SK-N-SH treated with all-trans-retinoic acid at 6 μM for 48 hours (cell line): Measurements from ENCODE around the gene SYTL2.

Experiments used
- ATAC-seq: fragments of 200-7000 bp; cut with Tn5 transposase; 3 replicates; pipeline ENCODE4 v1.9.1; 2020; ENCODE audit warnings: mild to moderate bottlenecking, moderate library complexity
- ARNTL ChIP-seq: fragments of 450-650 bp; formaldehyde crosslinking; IDR thresholded peaks from 2 replicates; pipeline ENCODE4 v1.5.0; 2020; ENCODE audit warnings: low read depth, mild to moderate bottlenecking, moderate library complexity, borderline replicate concordance
- BACH2 ChIP-seq: fragments of 250-450 bp; sonication (Bioruptor Pico); IDR thresholded peaks from 2 replicates; pipeline ENCODE4 v1.9.0; 2021; ENCODE audit warnings: mild to moderate bottlenecking, borderline replicate concordance
- CSDC2 ChIP-seq: fragments of 250-450 bp; sonication (Bioruptor Pico); IDR thresholded peaks from 2 replicates; pipeline ENCODE4 v1.5.0; 2020; ENCODE audit warnings: mild to moderate bottlenecking, moderate library complexity
- ESRRG ChIP-seq: fragments of 250-450 bp; sonication (Bioruptor Pico); IDR thresholded peaks from 2 replicates; pipeline ENCODE4 v1.6.1; 2021; ENCODE audit warnings: mild to moderate bottlenecking
- GLIS3 ChIP-seq: fragments of 250-450 bp; sonication (Bioruptor Pico); IDR thresholded peaks from 2 replicates; pipeline ENCODE4 v1.5.0; 2020; ENCODE audit warnings: mild to moderate bottlenecking, moderate library complexity
- ISL1 ChIP-seq: fragments of 250-450 bp; sonication (Bioruptor Pico); IDR thresholded peaks from 2 replicates; pipeline ENCODE4 v2.1.2; 2022; ENCODE audit warnings: mild to moderate bottlenecking, moderate library complexity
- OSR1 ChIP-seq: fragments of 250-450 bp; sonication (Bioruptor Pico); IDR thresholded peaks from 2 replicates; pipeline ENCODE4 v1.8.0; 2022; ENCODE audit warnings: moderate library complexity, mild to moderate bottlenecking, inconsistent platforms
- PPARA ChIP-seq: fragments of 250-450 bp; sonication (Bioruptor Pico); IDR thresholded peaks from 2 replicates; pipeline ENCODE4 v1.5.0; 2020; ENCODE audit warnings: mild to moderate bottlenecking, borderline replicate concordance
- SNAI2 ChIP-seq: fragments of 250-450 bp; sonication (Bioruptor Pico); IDR thresholded peaks from 2 replicates; pipeline ENCODE4 v1.5.0; 2020; ENCODE audit warnings: mild to moderate bottlenecking, moderate library complexity
- TOX ChIP-seq: fragments of 250-450 bp; sonication (Bioruptor Pico); IDR thresholded peaks from 2 replicates; pipeline ENCODE4 v1.8.0; 2021; ENCODE audit warnings: mild to moderate bottlenecking, moderate library complexity, borderline replicate concordance
- ZC3H10 ChIP-seq: fragments of 250-450 bp; sonication (Bioruptor Pico); IDR thresholded peaks from 2 replicates; pipeline ENCODE4 v1.5.1; 2021; ENCODE audit warnings: mild to moderate bottlenecking, moderate library complexity
- ZFP3 ChIP-seq: fragments of 250-450 bp; sonication (Bioruptor Pico); IDR thresholded peaks from 2 replicates; pipeline ENCODE4 v1.5.0; 2020; ENCODE audit warnings: mild to moderate bottlenecking, moderate library complexity
- ZNF565 ChIP-seq: fragments of 450-650 bp; formaldehyde crosslinking; conservative IDR thresholded peaks from 2 replicates; pipeline ENCODE4 v1.5.0; 2020; ENCODE audit warnings: low read depth, mild to moderate bottlenecking, moderate library complexity
- ZNF70 ChIP-seq: fragments of 450-650 bp; formaldehyde crosslinking; IDR thresholded peaks from 2 replicates; pipeline ENCODE4 v1.5.0; 2020; ENCODE audit warnings: mild to moderate bottlenecking, moderate library complexity
- ZNF8 ChIP-seq: fragments of 450-650 bp; formaldehyde crosslinking; IDR thresholded peaks from 2 replicates; pipeline ENCODE4 v1.5.0; 2020; ENCODE audit warnings: mild to moderate bottlenecking, moderate library complexity
- TF ChIP-seq, protein P1 (sequence below): fragments of 250-450 bp; sonication (Bioruptor Pico); IDR thresholded peaks from 2 replicates; pipeline ENCODE4 v1.5.1; 2021; ENCODE audit warnings: mild to moderate bottlenecking, moderate library complexity
- TF ChIP-seq, protein P2 (sequence below): fragments of 250-450 bp; sonication (Bioruptor Pico); IDR thresholded peaks from 2 replicates; pipeline ENCODE4 v1.5.0; 2020; ENCODE audit warnings: mild to moderate bottlenecking, moderate library complexity
- TF ChIP-seq, protein P3 (sequence below): fragments of 250-450 bp; sonication (Bioruptor Pico); IDR thresholded peaks from 2 replicates; pipeline ENCODE4 v1.8.0; 2020; ENCODE audit warnings: mild to moderate bottlenecking, moderate library complexity, borderline replicate concordance
- TF ChIP-seq, protein P4 (sequence below): fragments of 250-450 bp; sonication (Bioruptor Pico); IDR thresholded peaks from 2 replicates; pipeline ENCODE4 v1.8.0; 2021; ENCODE audit warnings: low read depth, mild to moderate bottlenecking, moderate library complexity, borderline replicate concordance
- TF ChIP-seq, protein P5 (sequence below): fragments of 250-450 bp; sonication (Bioruptor Pico); IDR thresholded peaks from 2 replicates; pipeline ENCODE4 v1.5.1; 2020; ENCODE audit warnings: low read depth, mild to moderate bottlenecking, moderate library complexity

SYTL2 gene

DNA sequence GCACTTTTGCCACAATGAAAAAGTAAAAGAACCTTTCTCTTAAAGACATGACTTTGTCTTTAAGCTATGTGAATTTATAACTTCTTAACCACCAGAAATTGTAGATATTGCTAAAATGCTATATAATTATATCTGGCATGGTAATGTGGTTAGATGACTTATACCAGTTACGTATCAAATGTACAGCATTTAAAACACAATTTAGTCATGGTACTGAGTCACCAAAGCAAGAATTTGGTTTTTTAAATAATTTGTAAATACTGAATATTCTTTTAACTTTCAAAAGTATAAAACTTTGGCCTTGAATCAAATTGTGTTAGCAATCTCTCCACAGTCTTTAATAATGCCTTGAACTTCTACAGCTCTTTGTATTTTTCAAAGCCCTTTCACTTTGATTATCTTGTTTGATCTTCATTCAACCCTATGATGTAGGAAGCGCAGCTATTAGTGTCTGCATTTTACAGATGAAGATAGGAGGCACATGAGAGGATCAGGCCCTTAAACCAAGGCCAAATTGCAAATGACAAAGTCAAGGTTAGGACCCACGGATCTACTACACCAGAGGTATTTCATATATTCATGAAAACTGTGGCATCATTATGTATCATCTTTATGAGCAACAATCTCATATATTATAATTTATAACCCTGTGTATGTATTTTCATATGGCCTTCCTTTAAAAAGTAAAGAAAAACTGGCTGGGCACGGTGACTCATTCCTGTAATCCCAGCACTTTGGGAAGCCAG, 4.4 kb upstream of the SYTL2 start:
- ATAC-seq: peak; percentile 60
- TF ChIP-seq ESRRG (CRISPR knock-in tag) (no peak), TOX (peak; percentile 82; the same call in 1 of the 2 replicates), PPARA (CRISPR knock-in tag) (no peak), ZFP3 (CRISPR knock-in tag) (peak; percentile 61; the same call in 1 of the 2 replicates), CSDC2 (CRISPR knock-in tag) (no peak), ISL1 (CRISPR knock-in tag) (peak; percentile 54; the same call in 1 of the 2 replicates), ZC3H10 (0 out of 2 replicates have a peak, but pooled peaks have one; percentile 24), OSR1 (CRISPR knock-in tag) (no peak), ZNF70 (no peak)
- TF ChIP-seq, protein P1, sequence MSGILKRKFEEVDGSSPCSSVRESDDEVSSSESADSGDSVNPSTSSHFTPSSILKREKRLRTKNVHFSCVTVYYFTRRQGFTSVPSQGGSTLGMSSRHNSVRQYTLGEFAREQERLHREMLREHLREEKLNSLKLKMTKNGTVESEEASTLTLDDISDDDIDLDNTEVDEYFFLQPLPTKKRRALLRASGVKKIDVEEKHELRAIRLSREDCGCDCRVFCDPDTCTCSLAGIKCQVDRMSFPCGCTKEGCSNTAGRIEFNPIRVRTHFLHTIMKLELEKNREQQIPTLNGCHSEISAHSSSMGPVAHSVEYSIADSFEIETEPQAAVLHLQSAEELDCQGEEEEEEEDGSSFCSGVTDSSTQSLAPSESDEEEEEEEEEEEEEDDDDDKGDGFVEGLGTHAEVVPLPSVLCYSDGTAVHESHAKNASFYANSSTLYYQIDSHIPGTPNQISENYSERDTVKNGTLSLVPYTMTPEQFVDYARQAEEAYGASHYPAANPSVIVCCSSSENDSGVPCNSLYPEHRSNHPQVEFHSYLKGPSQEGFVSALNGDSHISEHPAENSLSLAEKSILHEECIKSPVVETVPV (CRISPR knock-in tag): no peak
- TF ChIP-seq, protein P2, sequence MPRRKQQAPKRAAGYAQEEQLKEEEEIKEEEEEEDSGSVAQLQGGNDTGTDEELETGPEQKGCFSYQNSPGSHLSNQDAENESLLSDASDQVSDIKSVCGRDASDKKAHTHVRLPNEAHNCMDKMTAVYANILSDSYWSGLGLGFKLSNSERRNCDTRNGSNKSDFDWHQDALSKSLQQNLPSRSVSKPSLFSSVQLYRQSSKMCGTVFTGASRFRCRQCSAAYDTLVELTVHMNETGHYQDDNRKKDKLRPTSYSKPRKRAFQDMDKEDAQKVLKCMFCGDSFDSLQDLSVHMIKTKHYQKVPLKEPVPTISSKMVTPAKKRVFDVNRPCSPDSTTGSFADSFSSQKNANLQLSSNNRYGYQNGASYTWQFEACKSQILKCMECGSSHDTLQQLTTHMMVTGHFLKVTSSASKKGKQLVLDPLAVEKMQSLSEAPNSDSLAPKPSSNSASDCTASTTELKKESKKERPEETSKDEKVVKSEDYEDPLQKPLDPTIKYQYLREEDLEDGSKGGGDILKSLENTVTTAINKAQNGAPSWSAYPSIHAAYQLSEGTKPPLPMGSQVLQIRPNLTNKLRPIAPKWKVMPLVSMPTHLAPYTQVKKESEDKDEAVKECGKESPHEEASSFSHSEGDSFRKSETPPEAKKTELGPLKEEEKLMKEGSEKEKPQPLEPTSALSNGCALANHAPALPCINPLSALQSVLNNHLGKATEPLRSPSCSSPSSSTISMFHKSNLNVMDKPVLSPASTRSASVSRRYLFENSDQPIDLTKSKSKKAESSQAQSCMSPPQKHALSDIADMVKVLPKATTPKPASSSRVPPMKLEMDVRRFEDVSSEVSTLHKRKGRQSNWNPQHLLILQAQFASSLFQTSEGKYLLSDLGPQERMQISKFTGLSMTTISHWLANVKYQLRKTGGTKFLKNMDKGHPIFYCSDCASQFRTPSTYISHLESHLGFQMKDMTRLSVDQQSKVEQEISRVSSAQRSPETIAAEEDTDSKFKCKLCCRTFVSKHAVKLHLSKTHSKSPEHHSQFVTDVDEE (CRISPR knock-in tag): no peak
- TF ChIP-seq, protein P3, sequence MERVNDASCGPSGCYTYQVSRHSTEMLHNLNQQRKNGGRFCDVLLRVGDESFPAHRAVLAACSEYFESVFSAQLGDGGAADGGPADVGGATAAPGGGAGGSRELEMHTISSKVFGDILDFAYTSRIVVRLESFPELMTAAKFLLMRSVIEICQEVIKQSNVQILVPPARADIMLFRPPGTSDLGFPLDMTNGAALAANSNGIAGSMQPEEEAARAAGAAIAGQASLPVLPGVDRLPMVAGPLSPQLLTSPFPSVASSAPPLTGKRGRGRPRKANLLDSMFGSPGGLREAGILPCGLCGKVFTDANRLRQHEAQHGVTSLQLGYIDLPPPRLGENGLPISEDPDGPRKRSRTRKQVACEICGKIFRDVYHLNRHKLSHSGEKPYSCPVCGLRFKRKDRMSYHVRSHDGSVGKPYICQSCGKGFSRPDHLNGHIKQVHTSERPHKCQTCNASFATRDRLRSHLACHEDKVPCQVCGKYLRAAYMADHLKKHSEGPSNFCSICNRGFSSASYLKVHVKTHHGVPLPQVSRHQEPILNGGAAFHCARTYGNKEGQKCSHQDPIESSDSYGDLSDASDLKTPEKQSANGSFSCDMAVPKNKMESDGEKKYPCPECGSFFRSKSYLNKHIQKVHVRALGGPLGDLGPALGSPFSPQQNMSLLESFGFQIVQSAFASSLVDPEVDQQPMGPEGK: peak; percentile 29; the same call in 1 of the 2 replicates

DNA sequence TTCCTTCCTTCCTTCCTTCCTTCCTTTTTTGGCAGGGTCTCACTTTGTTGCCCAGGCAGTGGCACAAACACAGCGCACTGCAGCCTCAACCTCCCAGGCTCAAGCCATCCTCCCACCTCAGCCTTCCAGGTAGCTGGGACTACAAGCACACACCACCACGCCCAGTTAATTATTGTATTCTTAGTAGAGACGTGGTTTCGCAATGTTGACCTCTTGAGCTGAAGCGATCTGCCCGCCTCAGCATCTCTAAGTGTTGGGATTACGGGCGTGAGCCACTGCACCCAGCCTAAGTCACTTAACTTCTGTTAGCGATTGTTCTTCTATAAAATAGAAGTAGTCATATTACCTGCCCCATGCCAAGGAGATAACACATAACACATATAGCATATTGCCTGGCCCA, 2.8 kb upstream of the SYTL2 start:
- no peak for ATAC-seq
- no peak for TF ChIP-seq ESRRG (CRISPR knock-in tag)
- no peak for TF ChIP-seq ISL1 (CRISPR knock-in tag)
- TF ChIP-seq ZNF70: no peak
- TF ChIP-seq, protein P1 (CRISPR knock-in tag): no peak
- TF ChIP-seq PPARA (CRISPR knock-in tag): no peak
- TF ChIP-seq, protein P2 (CRISPR knock-in tag): no peak
- no peak for TF ChIP-seq BACH2
- no peak for TF ChIP-seq GLIS3 (CRISPR knock-in tag)
- TF ChIP-seq, protein P3: no peak
- TF ChIP-seq ZNF565: no peak
- no peak for TF ChIP-seq ZC3H10
- no peak for TF ChIP-seq ZNF8 (CRISPR knock-in tag)
- TF ChIP-seq, protein P4, sequence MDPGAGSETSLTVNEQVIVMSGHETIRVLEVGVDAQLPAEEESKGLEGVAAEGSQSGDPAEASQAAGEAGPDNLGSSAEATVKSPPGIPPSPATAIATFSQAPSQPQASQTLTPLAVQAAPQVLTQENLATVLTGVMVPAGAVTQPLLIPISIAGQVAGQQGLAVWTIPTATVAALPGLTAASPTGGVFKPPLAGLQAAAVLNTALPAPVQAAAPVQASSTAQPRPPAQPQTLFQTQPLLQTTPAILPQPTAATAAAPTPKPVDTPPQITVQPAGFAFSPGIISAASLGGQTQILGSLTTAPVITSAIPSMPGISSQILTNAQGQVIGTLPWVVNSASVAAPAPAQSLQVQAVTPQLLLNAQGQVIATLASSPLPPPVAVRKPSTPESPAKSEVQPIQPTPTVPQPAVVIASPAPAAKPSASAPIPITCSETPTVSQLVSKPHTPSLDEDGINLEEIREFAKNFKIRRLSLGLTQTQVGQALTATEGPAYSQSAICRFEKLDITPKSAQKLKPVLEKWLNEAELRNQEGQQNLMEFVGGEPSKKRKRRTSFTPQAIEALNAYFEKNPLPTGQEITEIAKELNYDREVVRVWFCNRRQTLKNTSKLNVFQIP (CRISPR knock-in tag): no peak
- TF ChIP-seq OSR1 (CRISPR knock-in tag): no peak
- TF ChIP-seq ARNTL: no peak
- TF ChIP-seq, protein P5, sequence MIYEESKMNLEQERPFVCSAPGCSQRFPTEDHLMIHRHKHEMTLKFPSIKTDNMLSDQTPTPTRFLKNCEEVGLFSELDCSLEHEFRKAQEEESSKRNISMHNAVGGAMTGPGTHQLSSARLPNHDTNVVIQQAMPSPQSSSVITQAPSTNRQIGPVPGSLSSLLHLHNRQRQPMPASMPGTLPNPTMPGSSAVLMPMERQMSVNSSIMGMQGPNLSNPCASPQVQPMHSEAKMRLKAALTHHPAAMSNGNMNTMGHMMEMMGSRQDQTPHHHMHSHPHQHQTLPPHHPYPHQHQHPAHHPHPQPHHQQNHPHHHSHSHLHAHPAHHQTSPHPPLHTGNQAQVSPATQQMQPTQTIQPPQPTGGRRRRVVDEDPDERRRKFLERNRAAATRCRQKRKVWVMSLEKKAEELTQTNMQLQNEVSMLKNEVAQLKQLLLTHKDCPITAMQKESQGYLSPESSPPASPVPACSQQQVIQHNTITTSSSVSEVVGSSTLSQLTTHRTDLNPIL: no peak
- no peak for TF ChIP-seq ZFP3 (CRISPR knock-in tag)
- no peak for TF ChIP-seq TOX
- TF ChIP-seq SNAI2 (CRISPR knock-in tag): no peak
- TF ChIP-seq, all 23 proteins: peak for 0
